Osteocyte (in vitro differentiated cells): ENCODE results near the gene ERCC6L2. TPM values are rescaled to one million over a fixed set of nuclear protein-coding genes. Genes with fewer than 3 reads are reported as not detected.

Source experiments
- DNase-seq: peaks from one replicate; pipeline ENCODE4 v3.0.0; 2021; ENCODE audit warnings: mixed read lengths; ENCODE audit not compliant: unreplicated experiment; ENCODE audit errors: extremely low spot score
- H3K27ac Mint-ChIP-seq: one replicate; pipeline ENCODE4 v1.8.0; 2021; ENCODE audit warnings: mild to moderate bottlenecking, mixed read lengths; ENCODE audit not compliant: unreplicated experiment
- H3K27me3 Mint-ChIP-seq: one replicate; pipeline ENCODE4 v1.8.0; 2021; ENCODE audit warnings: mixed read lengths; ENCODE audit not compliant: unreplicated experiment
- H3K36me3 Mint-ChIP-seq: one replicate; pipeline ENCODE4 v1.8.0; 2021; ENCODE audit warnings: mixed read lengths; ENCODE audit not compliant: unreplicated experiment
- H3K4me1 Mint-ChIP-seq: one replicate; pipeline ENCODE4 v1.8.0; 2021; ENCODE audit warnings: mixed read lengths; ENCODE audit not compliant: unreplicated experiment
- H3K4me3 Mint-ChIP-seq: one replicate; pipeline ENCODE4 v1.8.0; 2021; ENCODE audit warnings: mild to moderate bottlenecking, moderate library complexity, mixed read lengths; ENCODE audit not compliant: unreplicated experiment
- H3K9me3 Mint-ChIP-seq: one replicate; pipeline ENCODE4 v1.8.0; 2021; ENCODE audit warnings: mixed read lengths; ENCODE audit not compliant: unreplicated experiment
- total RNA-seq: library from RNA; stranded (reverse); gene quantifications from 2 replicates; pipeline ENCODE4 v1.2.1, GENCODE V29; 2021
- TF ChIP-seq, protein P1 (sequence below): fragments of 200-600 bp; sonication (generic); IDR thresholded peaks from 2 replicates; pipeline ENCODE4 v1.5.0; 2021; ENCODE audit warnings: antibody characterized with exemption, mild to moderate bottlenecking, moderate library complexity

The ERCC6L2 gene
- total RNA-seq, 1 donor from 2014 or later: 50.5 TPM

DNA sequence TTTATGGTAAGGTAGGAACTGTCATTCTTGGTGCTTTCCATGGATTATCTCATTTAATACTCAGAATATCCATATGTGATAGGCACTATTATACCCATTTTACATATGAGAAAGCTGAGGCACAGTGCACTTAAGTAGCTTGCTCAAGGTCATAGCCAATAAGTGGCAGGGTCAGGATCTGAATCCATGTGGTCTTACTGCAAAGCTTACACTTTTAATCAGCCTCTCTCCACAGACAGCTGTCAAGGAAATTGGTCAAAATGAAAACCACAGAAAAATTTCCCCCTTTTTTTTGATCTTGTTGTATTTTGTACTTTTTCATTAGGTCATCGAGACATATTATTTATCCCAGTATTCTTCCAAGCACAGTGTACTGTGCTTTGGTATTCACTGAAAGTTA lies 78.5 kb downstream of the ERCC6L2 start:
- DNase-seq: no peak
- Mint-ChIP-seq H3K27ac (no peak overlapping the region), H3K27me3 (no peaks in the 10 kb centered on the region), H3K9me3 (peaks cover 13% of the 10 kb centered on the region), H3K36me3 (peaks cover 48% of the 10 kb centered on the region), H3K4me3 (no peak overlapping the region), H3K4me1 (no peaks in the 10 kb centered on the region)
- TF ChIP-seq, protein P1, sequence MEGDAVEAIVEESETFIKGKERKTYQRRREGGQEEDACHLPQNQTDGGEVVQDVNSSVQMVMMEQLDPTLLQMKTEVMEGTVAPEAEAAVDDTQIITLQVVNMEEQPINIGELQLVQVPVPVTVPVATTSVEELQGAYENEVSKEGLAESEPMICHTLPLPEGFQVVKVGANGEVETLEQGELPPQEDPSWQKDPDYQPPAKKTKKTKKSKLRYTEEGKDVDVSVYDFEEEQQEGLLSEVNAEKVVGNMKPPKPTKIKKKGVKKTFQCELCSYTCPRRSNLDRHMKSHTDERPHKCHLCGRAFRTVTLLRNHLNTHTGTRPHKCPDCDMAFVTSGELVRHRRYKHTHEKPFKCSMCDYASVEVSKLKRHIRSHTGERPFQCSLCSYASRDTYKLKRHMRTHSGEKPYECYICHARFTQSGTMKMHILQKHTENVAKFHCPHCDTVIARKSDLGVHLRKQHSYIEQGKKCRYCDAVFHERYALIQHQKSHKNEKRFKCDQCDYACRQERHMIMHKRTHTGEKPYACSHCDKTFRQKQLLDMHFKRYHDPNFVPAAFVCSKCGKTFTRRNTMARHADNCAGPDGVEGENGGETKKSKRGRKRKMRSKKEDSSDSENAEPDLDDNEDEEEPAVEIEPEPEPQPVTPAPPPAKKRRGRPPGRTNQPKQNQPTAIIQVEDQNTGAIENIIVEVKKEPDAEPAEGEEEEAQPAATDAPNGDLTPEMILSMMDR: no peak

DNA sequence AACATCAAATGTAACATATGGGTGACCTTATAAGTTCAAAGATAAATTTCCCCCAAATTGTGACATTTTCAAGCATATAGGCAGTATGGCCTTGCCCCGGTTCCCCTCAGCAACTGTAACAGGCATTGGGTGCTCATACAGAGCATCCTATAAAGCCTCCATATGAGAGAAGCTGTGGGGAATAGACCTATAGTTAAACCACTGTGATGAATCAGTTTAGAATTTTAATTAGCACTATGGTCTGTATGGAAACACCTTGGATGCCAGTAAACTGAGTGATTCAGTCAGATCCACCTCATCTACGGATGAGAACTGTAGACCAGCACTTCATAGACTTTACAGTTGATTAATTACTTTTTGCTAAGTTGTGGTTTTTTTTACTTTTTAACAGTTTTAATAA lies 79.4 kb downstream of the ERCC6L2 start:
- DNase-seq: no peak
- no peaks in the 10 kb centered on the region for H3K27me3 Mint-ChIP-seq
- peaks cover 8% of the 10 kb centered on the region for H3K9me3 Mint-ChIP-seq
- H3K4me3 Mint-ChIP-seq: no peak overlapping the region
- H3K4me1 Mint-ChIP-seq: no peaks in the 10 kb centered on the region
- H3K36me3 Mint-ChIP-seq: peaks cover 47% of the 10 kb centered on the region
- H3K27ac Mint-ChIP-seq: no peak overlapping the region
- TF ChIP-seq, protein P1: no peak

DNA sequence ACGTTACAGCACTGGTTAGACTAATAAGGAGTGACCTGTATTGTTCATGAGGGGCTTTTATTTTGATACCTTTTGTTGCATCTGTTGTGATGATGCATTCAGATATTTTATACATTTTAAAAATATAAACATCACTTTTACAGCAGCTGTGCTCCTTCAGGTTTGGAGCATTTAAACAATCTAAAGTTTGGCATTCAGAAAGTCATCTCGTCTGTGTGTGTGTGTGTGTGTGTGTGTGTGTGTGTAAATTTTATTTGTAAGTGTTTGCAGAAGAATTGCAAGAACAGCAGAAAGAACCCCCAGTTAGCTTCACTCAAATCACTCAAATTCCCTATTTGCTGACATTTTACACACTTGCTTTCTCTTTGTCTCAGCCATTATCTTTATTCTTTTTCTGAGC lies 87.4 kb downstream of the ERCC6L2 start:
- no peak for DNase-seq
- TF ChIP-seq, protein P1: no peak
- no peak overlapping the region for H3K4me3 Mint-ChIP-seq

DNA sequence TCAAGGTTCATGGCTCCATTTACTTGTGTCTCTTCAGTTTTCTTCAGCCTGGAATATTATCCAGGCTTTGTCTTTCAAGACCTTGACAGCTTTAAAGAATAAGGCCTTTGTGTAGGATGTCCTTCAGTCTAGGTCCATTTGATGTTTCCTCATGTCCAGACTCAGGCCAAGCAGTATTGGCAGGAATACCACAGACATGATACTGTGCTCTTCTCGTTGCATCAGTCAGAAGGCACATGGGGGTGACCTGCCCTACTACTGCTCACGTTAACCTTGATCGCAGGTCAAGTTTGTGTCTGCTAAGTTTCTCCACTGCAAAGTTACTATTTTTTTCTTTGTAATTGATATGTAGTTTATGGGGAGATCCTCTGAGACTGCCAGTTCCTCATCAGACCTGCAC lies 88.2 kb downstream of the ERCC6L2 start:
- Mint-ChIP-seq H3K27ac (no peak overlapping the region), H3K27me3 (no peaks in the 10 kb centered on the region), H3K36me3 (peaks cover 27% of the 10 kb centered on the region), H3K9me3 (peaks cover 10% of the 10 kb centered on the region), H3K4me1 (peaks cover 8% of the 10 kb centered on the region), H3K4me3 (no peak overlapping the region)
- DNase-seq: no peak
- TF ChIP-seq, protein P1: no peak

More for the DNA sequence above, 87.4 kb downstream of the ERCC6L2 start:
- peaks cover 8% of the 10 kb centered on the region for H3K4me1 Mint-ChIP-seq
- H3K27me3 Mint-ChIP-seq: no peaks in the 10 kb centered on the region
- H3K36me3 Mint-ChIP-seq: peaks cover 32% of the 10 kb centered on the region
- H3K9me3 Mint-ChIP-seq: peaks cover 10% of the 10 kb centered on the region
- no peak overlapping the region for H3K27ac Mint-ChIP-seq

DNA sequence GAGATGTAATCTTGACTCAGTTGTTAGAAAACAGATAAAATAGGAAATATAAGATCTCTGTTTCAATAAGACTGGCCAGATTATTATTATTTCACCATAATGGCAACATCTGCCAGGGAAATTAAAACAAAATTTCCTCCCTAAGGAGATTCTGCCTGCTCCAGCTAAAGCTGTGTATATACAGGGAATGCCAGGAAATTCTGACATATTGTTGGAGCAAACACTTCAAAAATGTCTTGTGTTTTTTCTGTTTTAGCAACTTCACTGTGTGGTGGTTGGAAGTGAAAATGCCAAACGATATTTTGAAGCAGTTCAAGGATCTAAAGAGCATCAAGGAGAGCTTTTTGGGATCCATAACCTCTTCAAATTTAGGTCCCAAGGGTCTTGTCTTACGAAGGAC lies 90.8 kb downstream of the ERCC6L2 start:
- peaks cover 24% of the 10 kb centered on the region for H3K36me3 Mint-ChIP-seq
- TF ChIP-seq, protein P1: no peak
- peaks cover 8% of the 10 kb centered on the region for H3K4me1 Mint-ChIP-seq
- DNase-seq: no peak
- no peak overlapping the region for H3K27ac Mint-ChIP-seq
- H3K9me3 Mint-ChIP-seq: no peaks in the 10 kb centered on the region
- no peaks in the 10 kb centered on the region for H3K27me3 Mint-ChIP-seq
- no peak overlapping the region for H3K4me3 Mint-ChIP-seq
